Panc1 (cell line): ENCODE data around the gene RNASET2. TPM values are rescaled to one million over a fixed set of nuclear protein-coding genes. Genes with fewer than 3 reads are reported as not detected.
A peak's percentile ranks its signal among the peaks of the same experiment; 100 is the strongest.

Experiments
- ATAC-seq: fragments of 200-7000 bp; cut with Tn5 transposase; 2 replicates; pipeline ENCODE4 v1.9.1; 2020; ENCODE audit warnings: mild to moderate bottlenecking, moderate library complexity
- BruUV-seq: library from RNA; stranded (reverse); fragments of 400-500 nt; replicated peaks from 2 replicates; lab custom pipeline; 2021; lab: Mats Ljungman, UMichigan
- CTCF ChIA-PET: fragments of 300-600 bp; sonication (Branson Sonifier 250); formaldehyde crosslinking; loops from one replicate; lab custom pipeline; 2022; ENCODE audit warnings: antibody characterized with exemption; lab: Charles Lee
- POLR2A ChIA-PET: fragments of 300-600 bp; sonication (Branson Sonifier 250); formaldehyde crosslinking; loops from one replicate; lab custom pipeline; 2022; ENCODE audit warnings: antibody characterized with exemption; lab: Charles Lee
- DNase-seq: peaks from one replicate; pipeline ENCODE4 v3.0.0-alpha.2; 2010; ENCODE audit warnings: low read depth, low spot score
- H3K27ac ChIP-seq: 2 replicates; pipeline ENCODE4 v1.5.1; 2011; ENCODE audit warnings: mild to moderate bottlenecking, low read length, inconsistent platforms
- H3K27me3 ChIP-seq: fragments of 200-500 bp; sonication (Bioruptor generic); 2 replicates; pipeline ENCODE4 v1.6.0; 2014; ENCODE audit warnings: low read length, inconsistent platforms; ENCODE audit not compliant: control insufficient read depth, insufficient read depth
- H3K36me3 ChIP-seq: fragments of 200-500 bp; sonication (Bioruptor generic); 2 replicates; pipeline ENCODE4 v1.5.1; 2014; ENCODE audit warnings: inconsistent platforms, mild to moderate bottlenecking, low read length, moderate library complexity; ENCODE audit not compliant: control insufficient read depth, insufficient read depth
- H3K4me1 ChIP-seq: 2 replicates; pipeline ENCODE4 v1.5.1; 2011; ENCODE audit warnings: inconsistent platforms, mild to moderate bottlenecking, low read length, moderate library complexity; ENCODE audit not compliant: control insufficient read depth, insufficient read depth
- H3K4me3 ChIP-seq, 2 experiments: 2 replicates each; pipeline ENCODE4 v1.5.1; 2011 to 2012; ENCODE audit warnings: low read depth in 2 of 2, low read length in 2 of 2, mild to moderate bottlenecking in 2 of 2, inconsistent platforms in 1 of 2, moderate library complexity in 1 of 2
- H3K9me3 ChIP-seq: fragments of 200-500 bp; sonication (Bioruptor generic); 2 replicates; pipeline ENCODE4 v1.5.1; 2014; ENCODE audit warnings: low read depth, mild to moderate bottlenecking, inconsistent platforms, low read length, moderate library complexity; ENCODE audit not compliant: control insufficient read depth, insufficient read depth
- CTCF ChIP-seq: fragments of 450-650 bp; IDR thresholded peaks from 2 replicates; pipeline ENCODE4 v1.5.1; 2017; ENCODE audit warnings: mild to moderate bottlenecking
- POLR2AphosphoS5 ChIP-seq: IDR thresholded peaks from 2 replicates; pipeline ENCODE4 v1.6.1; 2012; ENCODE audit warnings: mild to moderate bottlenecking, low read depth, low read length, moderate library complexity
- REST ChIP-seq, 2 experiments: IDR thresholded peaks; 2 replicates each; pipeline ENCODE4 v1.6.1; 2011 to 2012; ENCODE audit warnings: low read depth in 2 of 2, control low read depth in 1 of 2, low read length in 1 of 2, mild to moderate bottlenecking in 1 of 2, moderate library complexity in 1 of 2; ENCODE audit not compliant: insufficient read depth in 1 of 2
- SIN3A ChIP-seq: IDR thresholded peaks from 2 replicates; pipeline ENCODE4 v1.6.1; 2012; ENCODE audit warnings: low read depth, mild to moderate bottlenecking, low read length, moderate library complexity, borderline replicate concordance; ENCODE audit not compliant: insufficient read depth
- TCF7L2 ChIP-seq: IDR thresholded peaks from 2 replicates; pipeline ENCODE4 v1.6.1; 2011; ENCODE audit warnings: mild to moderate bottlenecking, low read depth, low read length, inconsistent platforms
- in situ Hi-C: cut with HindIII; loops from 2 replicates; pipeline ENCODE4 v1.10.0; 2016; ENCODE audit warnings: low sequenced_read_pairs, low pct_unique_long_range_greater_than_20kb
- intact Hi-C: fragments of 100-400 bp; cut with micrococcal nuclease; formaldehyde crosslinking; loops from one replicate; pipeline ENCODE4 v1.10.0; 2022; ENCODE audit not compliant: unreplicated experiment
- total RNA-seq: library from RNA; stranded (reverse); gene quantifications from one replicate; pipeline ENCODE4 v1.2.1, GENCODE V29; 2021; ENCODE audit not compliant: unreplicated experiment

RNASET2 gene
- total RNA-seq, 1 experiment from 2014 or later = 9.7 TPM

DNA sequence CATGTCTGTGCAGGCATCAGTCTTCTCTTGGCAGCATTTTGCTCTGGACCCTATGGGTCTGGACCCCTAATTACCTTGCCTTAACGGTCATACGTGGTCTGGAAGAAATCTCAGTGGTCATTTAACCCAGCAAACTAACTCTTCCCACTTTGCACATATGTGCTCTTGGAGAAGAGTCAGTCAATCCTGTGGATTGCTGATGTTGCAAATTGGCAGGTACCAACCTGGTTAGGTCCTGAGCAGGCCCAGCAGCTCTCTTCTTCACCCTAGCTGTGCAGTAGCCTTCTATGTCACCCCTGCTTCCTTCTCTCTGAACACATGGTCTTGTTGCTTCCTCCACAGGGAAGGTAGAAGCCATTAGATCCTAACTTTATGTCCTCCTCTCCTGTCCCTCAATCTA lies 44.4 kb upstream of the RNASET2 start:
- ChIA-PET CTCF (no interaction called here), POLR2A (no interaction called here)
- peak overlapping the region; percentile 94 for H3K27ac ChIP-seq
- in situ Hi-C loops (no loop called here), intact Hi-C loops (no loop called here)
- ATAC-seq (no peak), DNase-seq (no peak)
- H3K36me3 ChIP-seq = peaks cover 34% of the 10 kb centered on the region
- TF ChIP-seq TCF7L2 (no peak), CTCF (no peak), POLR2AphosphoS5 (no peak)
- H3K4me3 ChIP-seq = peak overlapping the region; percentile 86 to 89
- no peaks in the 10 kb centered on the region for H3K27me3 ChIP-seq
- peaks cover 18% of the 10 kb centered on the region for H3K4me1 ChIP-seq
- H3K9me3 ChIP-seq = no peaks in the 10 kb centered on the region
- BruUV-seq = no TSS peak

- POLR2A ChIA-PET = no interaction called here
- no peak for DNase-seq
Observed at GRCh38 chr6:166999884-167000253, 43.5 kb upstream of the RNASET2 start.

More at GRCh38 chr6:166999884-167000253, 43.5 kb upstream of the RNASET2 start:
- Histone ChIP-seq H3K4me3 (peak overlapping the region; percentile 86 to 89), H3K36me3 (peaks cover 29% of the 10 kb centered on the region), H3K4me1 (peaks cover 18% of the 10 kb centered on the region), H3K27me3 (no peaks in the 10 kb centered on the region), H3K27ac (peak overlapping the region; percentile 94), H3K9me3 (no peaks in the 10 kb centered on the region)
- TF ChIP-seq CTCF (no peak), SIN3A (no peak), REST (IDR thresholded peaks at IDR 0.05; ENCODE audit: insufficient read depth in 1 of 2, low read depth in 2 of 2, low read length in 1 of 2) (no peak), POLR2AphosphoS5 (no peak), TCF7L2 (no peak)
- intact Hi-C loops (loop anchor here (1.0 to 5.0 kb wide), 2 partner anchors 142 to 214 kb away; no protein-coding TSS in a partner anchor), in situ Hi-C loops (no loop called here)
- CTCF ChIA-PET = no interaction called here
- no peak for ATAC-seq
- no TSS peak for BruUV-seq
